Measurements from ENCODE around the gene PSMD13.

Gene PSMD13

DNA sequence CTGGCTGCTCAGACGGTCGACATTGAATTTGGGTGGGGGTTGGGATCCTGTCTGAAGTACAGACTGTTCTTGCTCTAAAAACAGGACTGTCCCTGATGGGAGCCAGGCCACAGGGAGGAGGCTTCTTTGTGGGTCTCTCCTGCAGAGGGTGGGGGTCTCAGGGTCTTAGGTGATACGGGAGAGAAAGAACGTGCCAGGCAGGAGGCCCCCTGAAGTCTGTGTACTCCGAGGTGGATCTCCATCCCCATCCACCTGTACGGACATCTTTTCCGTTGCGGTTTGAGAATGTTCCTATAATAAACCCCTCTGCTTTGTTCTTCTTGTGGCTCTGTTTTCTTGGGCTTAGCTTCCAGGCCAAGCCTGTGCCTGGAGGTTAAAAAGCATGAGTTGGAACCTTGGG, 15.9 kb downstream of the PSMD13 start:
- DNase-seq = no peak

DNA sequence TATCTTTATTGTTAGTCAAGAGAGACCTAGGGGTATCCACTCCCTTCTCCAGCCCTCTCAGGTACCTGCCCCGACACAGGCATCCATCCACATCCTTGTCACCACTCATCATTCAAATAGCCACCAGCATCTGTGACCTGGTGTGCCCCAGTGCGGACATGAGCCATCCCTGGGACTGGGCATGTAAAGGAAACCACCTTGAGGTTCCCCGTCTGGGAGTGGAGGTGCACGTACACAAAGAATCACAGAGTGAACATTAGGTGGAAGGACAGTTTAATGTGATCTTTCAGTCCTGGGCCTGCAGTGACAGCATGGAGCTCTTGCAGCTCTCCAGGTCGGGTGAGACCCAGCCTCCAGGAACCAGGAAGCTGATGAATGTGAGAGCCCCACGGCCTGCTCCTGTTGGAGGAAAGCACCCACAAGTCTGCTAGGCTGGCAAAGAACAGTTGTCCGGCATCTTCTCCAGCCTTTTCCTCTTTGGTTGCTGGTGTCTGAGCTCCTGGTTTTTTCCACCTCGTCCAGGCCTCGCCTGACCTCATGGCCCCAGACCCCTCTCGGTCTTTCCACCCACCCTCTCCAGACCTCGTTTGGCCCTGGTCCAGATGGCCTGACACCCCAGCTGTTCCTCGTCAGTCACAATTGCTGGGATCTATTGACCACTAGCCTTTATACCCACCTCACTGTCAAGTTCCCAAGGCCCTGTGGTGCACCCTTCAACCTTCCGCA, 16.5 kb downstream of the PSMD13 start:
- no peak for DNase-seq

DNA sequence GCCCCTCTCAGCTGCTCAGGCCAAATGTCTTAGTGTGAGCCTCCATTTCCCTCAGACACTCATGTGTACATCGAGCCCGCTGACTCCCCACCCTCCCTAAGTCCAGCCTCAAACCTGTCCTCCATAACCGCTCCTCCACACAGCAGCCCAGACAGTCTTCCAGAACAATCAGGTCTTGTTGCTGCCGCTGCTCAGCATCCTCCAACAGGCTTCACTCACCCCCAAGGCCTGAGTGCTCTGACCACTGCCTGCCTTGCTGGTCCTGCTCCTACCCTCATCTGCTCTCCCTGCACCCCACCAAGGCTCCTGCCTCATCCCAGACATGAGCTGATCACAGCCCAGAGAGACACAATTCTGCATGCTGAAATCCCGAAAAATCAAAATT, 17.1 kb downstream of the PSMD13 start:
- no peak for DNase-seq

DNA sequence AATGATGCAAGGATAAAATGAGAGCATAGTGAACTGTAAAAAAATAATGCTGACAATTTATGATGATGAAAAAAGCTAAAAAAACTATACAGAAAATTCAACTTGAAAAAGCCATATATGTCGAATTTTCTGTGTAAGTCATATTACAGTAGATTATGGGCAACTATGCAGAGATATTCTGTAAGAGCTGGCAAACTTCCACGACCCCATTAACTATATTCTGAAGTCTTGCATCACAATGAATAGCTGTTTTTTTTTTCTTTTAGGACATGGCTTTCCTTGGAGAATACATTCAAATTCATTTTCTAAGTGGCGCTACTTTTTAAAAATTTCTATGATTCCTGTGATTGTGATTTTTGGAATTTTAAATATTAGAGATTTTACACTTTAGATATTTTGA, 18.4 kb downstream of the PSMD13 start:
- no peak for DNase-seq

DNA sequence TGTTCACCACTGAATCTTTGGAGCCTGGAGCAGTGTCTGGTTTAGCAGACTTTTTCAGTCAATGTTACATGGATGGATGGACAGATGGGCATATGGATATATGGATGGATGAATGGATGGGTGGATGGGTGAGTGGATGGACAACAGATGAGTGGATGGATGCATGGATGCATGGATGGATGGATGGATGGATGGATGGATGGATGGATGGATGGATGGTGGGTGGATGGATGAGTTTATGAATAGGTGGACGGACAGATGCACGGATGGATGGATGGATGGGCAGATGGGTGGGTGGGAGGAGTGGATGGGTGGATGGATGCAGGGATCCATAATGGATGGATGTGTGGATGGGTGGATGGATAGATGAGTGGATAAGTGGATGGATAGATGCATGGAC, 19.0 kb downstream of the PSMD13 start:
- DNase-seq = no peak

DNA sequence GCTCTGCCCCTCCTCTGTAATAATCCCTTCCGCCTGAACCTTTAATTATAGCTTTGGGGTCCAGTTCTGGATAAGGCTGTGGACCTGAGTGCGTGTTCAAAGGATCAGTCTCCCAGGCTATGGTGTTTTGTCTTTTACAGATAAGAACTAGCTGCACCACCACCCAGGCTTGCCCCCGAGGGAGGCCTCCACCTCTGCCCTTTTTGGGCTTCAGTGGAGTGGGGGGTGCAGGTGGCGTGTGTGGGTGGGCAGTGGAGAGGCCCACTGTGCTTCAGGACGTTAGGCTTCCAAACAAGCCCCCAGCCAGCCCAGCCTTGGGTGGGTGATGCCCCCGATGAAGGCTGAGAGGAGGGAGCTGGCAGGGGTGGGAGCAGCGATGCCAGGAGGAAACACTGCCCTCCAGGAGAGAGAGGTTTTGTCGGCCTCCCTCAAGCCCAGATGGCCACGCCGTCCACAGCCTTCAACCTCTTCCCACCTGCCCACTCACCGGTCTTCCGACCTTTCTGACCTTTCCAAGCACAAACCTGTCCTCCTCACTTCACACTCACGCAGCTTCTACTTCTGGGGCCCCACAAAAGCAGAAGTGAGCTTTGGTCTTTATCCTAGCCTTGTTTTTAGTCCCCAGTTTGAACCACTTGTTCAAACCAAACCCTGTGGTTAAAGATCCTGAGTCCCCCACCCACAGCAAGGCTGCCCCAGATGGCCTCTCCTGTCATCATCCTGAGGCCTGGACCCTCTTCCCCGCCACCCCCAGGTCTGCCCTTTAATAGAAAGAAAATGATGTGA, 20.4 kb downstream of the PSMD13 start:
- DNase-seq = no peak

DNA sequence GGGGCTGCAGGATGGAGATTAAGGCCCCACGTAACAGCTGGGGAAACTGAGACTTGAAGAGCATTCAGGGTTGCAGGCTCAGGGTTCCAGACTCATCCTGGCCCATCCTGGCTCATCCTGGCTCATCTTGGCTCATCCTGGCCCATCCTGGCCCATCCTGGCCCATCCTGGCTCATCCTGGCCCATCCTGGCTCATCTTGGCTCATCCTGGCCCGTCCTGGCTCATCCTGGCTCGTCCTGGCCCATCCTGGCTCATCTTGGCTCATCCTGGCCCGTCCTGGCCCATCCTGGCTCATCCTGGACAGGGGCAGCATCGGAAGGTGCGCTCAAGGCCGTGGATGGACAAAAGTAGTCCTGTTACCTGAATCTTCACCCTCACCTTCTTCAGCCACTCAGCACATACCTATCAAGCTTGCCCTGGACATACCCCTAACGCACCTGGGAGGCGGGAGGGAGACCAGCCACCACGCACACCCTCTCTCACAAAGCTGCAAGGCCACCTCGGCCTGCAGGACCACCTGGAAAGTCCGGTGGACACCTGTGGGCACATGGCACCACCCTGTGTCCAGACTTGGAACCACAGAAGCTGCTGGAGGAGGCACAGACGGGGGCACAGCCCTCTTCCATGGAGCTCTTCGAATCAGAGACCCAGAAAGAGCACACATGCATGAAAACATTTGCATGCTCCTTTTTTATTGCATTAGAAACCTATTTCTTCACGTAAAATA, 21.2 kb downstream of the PSMD13 start:
- DNase-seq = no peak

DNA sequence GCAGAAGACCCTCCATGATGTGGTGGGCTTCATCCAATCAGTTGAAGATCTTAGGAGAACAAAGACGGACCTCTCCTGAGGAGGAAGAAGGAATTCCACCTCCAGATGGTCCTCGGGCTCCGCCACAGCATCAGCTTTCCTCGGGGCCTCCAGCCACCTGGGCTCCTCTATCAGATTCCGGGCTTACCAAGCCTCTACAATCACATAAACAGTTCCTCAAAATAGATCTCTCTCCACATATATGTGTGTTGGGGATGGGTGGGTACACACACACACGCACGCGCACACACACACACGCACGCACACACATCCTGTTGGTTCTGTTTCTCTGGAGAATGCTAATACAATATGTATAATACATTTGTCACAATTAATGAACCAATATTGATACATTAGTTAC, 22.6 kb downstream of the PSMD13 start:
- no peak for DNase-seq

DNA sequence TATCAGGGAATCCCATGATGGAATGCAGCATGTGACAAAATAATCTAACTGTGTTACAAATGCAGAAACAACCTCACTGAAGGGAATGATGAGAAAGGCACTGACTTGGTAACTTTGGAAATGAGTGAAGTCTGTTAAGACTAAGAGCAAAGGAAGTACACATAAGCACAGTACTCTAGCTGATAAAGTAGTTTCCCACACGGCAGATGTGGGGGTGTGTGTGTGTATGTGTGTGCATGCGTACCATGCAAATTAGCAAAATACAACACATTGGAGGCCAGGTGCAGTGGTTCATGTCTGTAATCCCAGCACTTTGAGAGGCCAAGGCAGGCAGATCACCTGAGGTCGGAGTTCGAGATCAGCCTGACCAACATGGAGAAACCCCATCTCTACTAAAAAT, 24.8 kb downstream of the PSMD13 start:
- DNase-seq = no peak

DNA sequence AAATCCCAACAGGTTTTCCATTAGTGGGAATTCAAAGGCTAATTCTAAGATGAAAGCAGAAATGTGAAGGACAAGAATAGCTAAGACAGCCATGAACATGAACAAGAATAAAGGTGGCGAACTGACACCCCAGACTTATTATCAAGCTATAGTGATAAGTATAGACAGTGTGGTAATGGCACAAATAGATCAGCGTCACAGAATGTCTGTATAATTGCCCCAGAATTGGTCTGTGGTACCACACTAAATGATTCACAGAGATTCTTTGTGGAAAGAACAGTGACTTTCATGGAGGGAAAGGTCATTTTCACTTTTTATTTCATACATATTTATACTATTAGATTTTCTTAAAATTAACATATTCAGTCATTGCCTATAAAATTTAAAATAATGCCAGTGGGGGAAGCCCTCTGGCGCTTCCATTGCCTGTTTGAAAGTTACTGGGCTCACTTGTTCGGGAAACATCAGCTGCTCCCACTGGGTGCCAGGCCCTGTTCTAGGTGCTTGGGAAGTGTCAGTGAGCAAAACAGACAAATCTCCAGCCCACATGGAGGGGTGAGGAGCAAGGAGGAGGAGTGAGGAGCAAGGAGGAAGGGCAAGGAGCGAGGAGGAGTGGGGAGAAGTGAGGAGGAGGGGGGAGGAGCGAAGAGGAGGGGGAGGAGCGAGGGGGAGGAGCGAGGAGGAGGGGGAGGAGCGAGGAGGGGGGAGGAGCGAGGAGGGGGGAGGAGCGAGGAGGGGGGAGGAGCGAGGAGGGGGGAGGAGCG, 30.1 kb downstream of the PSMD13 start:
- no peak for DNase-seq

DNA sequence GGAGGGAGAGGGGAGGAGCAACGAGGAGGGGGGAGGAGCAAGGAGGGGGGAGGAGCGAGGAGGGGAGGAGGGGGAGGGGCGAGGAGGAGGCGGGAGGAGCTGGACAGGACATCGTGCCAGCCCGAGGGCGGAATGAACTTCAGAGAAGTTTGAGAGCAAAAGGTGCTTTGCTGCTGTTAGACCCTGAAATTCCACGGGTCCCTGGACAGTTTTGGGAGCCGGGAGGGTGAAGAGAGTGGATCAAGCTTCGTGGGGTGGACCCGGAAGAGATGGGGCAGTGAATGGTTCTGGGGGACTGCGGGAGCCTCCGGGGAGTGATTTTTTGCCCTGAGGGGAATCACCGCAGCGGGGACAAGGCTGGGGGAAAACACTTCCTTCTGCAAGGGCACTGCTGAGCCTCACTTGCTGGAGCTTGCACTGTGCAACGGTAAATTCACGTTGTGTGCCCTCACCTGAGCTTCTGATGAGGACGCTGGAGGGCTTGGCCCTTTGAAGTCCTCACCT, 30.8 kb downstream of the PSMD13 start:
- peak; percentile 69 for DNase-seq

DNA sequence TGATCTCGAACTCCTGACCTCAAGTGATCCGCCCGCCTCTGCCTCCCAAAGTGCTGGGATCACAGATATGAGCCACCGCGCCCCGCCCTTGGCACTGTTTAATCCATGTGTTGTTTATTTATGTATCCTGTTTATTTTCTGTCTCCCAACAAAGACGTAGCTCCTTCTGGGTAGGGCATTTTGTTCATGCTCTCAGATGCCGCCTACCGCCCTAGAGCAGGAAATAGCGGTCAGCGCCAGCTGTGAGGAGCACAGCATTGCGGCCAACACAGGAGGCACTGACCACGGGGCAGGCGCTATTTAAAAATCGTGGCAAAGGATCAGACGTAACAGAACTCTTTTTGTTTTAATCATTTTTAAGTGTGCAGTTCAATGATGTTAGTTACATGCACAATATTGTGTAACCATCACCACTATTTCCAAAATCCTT, 32.0 kb downstream of the PSMD13 start:
- peak; percentile 78 for DNase-seq

DNA sequence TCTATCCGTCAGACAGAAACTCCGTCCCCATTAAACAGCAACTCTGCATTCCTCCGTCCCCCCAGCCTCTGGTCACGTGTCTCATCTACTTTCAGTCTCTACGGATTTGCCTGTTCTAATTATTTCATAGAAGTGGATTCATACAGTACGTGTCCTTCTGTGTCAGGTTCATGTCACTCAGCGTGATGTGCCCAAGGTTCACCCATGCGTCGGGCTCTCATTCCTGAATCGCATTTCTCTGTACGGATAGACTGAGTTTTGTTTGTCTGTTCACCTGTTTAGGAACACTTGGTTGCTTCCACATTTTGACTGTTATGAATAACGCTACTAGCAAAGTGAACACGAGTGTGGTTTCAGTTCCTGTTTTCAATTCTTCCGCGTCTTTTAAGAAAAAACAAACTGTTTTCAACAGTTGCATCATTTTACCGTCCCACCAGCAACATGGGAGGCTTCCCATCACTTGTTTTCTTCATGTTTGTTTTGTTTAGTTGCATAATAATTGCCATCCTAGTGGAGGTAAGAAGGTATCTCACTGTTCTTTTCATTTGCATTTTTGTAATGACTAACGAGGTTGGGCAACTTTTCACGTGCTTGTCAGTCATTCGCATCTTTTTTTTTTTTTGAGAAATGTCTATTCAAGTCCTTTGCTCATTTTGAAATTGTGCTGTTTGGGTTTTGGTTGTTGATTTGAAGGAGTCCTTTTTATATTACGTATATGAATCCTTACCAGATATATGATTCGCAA, 32.5 kb downstream of the PSMD13 start:
- DNase-seq = peak; percentile 68

DNA sequence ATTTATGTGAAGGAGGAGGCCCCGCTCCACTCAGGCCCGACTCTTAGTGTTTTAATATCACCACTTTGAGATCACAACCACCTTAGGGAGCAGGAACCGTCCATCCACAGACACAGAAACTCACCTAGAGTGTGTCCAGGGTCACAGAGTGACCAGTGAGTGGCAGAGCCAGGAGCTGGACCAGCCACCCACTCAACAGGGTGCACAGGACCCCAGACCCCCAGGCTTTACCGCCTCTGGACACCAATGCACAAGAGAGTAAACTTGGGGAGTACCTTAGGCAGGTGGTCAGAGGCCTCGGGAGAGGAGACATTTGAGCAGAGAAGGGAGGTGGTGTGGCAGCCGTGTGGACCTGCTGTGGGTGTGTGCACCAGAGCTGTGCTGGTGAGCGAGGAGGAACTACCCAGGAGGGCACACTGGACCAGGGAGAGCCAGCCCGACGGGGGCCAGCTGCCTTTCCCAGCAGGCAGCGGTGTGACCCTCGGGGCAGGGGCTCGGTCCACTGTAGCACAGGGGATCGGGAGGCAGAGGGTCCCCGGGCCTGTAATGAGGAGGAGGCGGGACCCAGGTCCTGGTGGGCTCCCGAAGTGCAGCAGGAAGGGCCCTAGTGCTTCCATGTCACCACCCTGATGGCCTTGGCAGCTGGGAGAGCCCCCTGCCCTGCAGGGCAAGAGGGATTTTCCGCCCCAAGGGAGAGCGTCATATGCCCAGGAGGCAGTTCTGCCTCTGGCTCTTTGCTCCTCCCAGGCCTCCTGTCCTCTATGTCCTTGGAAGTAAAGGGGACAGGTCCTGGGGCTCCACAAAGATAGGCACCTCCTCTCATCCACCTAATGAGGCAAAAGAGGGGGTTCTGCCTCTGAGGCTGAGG, 33.9 kb downstream of the PSMD13 start:
- no peak for DNase-seq

DNA sequence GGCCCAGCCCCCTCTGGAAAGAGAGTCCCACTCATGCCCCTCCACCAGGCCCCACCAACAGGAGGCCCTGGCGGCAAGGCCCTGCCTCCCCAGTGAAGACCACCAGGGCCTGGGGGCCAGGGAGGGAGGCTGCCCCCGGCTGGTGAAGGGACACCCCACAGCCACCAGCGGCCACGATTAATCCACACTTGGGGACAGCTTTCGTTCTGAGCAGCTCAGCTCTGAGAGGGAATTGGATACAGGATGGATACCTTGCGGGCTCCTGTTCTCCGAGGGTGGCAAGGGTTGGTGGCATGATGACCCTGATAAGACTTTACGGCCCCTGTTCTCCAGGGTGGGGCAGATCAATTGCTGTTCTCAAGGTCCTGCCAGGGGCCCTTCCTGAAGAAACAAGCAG, 34.5 kb downstream of the PSMD13 start:
- no peak for DNase-seq

DNA sequence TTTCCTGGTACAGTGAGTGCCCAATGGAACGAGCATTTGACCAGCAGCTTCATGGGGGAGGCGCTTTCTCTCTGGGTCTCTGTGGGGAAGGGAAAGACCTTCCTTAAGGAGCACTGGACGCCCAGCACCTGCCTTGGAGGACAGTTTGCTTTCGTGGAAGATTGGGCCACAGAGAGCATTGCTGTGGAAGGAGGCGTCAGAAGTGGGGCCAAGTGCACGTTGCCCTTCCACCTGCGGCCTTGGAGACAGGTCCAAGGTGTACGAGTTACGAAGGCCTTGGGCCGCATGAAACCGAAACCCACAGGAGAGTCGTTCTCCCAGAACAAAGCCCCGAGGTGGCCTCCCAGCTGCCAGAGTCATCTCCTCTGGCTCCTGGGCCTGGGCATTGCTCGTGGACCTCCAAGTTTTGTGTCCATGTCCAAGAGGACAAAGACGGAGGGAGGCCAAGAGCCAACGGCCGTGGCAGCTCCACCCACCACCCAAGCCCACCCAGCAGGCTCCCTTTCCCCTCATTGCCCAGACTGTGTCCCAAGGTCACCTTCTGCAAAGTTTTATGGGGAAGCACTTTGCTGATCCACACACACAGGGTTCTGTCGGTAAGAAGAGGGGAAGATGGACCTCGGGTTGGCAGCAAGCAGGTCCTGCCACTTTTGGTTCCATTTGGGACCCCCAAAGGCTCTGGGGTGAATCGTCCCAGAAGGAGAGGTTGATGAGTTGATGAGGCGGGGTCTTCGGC, 35.6 kb downstream of the PSMD13 start:
- DNase-seq = peak; percentile 12

DNA sequence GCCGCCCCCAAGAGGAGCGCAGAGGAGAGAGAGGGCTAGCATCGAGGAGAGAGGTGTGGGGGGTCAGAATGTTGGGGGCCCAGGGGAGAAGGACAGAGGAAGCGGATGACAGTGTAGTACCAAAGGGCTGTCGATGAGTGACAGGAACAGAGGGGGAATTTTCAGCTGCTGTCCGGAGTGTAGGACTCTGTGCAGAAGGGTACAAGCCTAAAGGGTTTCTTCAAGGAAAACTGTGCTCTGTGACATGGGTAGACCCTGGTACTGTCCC, 36.1 kb downstream of the PSMD13 start:
- DNase-seq = no peak

DNA sequence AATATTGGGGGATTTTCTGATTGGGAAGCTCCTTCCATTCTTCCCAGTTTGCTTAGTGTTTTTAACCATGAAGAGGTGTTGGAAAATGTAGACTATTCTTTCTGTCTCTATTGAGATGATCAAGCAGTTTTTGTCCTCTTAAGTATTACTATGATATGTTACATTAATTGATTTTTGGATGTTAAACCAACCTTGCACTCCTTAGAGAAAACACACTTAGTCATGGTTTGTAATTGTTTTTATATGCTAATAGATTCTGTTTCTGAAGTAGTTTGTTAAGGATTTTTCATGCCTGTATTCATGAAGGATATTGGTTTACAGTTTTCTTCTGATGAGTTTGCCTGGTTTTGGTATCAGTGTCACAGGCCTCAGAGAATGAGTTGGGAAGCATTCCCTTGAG, 39.4 kb downstream of the PSMD13 start:
- DNase-seq = no peak

DNA sequence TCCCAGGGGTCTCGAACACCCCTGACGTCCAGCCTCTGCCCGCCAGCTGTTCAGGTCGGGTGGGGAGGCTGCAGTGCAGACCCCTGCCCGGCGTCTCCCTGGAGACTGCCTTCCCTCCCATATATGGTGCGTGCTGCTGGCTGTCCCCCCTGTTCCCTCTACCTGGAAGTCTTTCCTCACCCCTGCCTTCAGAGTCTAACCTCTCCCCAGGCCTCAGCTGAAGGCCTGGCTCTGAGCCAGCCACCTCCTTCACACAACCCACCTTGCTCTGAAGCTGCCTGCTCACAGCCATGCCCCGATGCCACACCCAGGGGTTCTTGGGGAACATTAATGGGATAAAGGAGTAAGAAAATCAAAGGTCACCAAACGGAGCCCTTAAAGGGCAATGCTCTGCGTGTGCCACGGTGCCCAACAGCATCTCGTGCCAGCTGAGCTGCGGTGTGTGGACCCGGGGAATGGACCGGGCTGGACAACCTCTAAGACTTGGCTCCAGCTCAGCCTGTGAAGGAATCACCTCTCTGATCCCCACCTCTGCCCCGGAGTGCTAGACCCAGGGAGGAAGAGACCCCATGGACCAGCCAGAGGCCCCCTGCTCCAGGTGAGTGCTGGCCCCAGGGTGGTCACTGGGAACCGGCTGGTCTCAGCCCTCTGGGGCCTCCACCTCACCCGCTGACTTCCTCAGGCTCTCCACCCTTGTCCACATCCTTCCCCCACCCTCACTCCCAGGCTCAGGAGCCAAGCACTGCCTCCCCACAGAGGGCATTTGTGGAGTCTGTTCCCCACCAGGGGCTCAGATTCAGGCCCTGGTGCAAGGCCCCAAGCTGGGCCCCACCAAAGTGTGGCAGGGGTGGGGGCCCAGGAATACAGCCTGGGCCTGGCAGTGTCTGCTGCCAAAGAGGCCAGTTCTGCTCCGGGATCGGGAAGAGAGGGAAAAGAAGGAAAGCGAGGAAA, 41.5 kb downstream of the PSMD13 start, which contains the start of gene NLRP6:
Gene NLRP6, plus strand, starts transcription at position 407 of the 951 bp plus-strand sequence. Its CDS starts 163 bp downstream, at position 570.
- DNase-seq = peak; percentile 17

All from CD4-positive, alpha-beta T cell treated with Interleukin-15 for 1 hour (primary cell).